ENCODE data around the gene RAP1GAP2.
"Not testable (repeated sequence)": the region's sequence is repeated elsewhere in the genome, so short reads cannot be mapped to it uniquely, and the experiment has no call there.

- not testable (repeated sequence) for TF ChIP-seq POLR2A, POU2F2, POLR2AphosphoS5 (IDR thresholded peaks at IDR 0.05; ENCODE audit: low read depth, low read length)
Measured at GRCh38 chr17:2781598-2781997, 14.6 kb upstream of the RAP1GAP2 start.
